Fibroblast of skin of abdomen (primary cell): Measurements from ENCODE around the gene SIMC1.

ENCODE experiments used
- DNase-seq: peaks from one replicate; pipeline ENCODE4 v3.0.0-alpha.2; 2013

SIMC1 gene

DNA sequence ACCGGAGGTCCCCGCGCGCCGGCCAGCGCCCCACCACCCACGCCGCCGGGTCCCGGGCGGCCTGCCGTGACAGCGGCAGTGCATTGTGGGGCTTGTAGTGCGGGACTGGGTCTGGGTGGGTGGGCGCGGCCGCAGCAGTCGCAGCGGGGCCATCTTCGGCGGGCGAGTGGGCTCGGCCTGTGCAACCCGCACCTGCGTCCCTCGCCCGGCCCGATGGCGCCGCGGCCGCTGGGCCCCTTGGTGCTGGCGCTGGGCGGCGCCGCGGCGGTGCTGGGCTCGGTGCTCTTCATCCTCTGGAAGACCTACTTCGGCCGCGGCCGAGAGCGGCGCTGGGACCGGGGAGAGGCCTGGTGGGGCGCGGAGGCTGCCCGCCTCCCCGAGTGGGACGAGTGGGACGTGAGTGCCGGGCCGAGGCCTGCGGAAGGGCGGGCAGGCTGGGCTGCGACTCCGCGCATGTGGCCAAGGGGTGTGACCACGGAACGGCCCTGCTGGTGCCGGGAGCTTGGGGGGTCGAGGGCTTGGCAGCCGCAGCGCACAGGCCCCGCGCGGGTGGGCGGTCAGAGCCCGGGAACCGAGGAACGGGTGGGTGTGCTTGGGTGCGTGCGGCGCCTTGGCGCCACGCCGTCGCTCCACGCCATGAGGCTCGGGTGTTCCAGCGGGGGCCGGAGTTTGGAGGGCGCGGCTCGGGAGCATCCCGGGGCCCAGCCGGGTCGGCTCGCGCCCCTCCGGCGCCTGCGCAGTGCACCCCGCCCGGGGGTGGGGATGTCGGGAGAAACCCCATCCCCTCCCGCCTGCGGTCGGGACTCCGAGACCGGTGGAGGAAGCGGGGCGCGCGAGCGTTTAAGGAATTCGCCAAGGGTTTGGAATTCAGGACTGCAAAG, 127.4 kb downstream of the SIMC1 start, which contains the start of gene ARL10:
Gene ARL10, plus strand, starts transcription at position 137 of the 881 bp plus-strand sequence. Its CDS starts 77 bp downstream, at position 214.
- peak; percentile 78 for DNase-seq

DNA sequence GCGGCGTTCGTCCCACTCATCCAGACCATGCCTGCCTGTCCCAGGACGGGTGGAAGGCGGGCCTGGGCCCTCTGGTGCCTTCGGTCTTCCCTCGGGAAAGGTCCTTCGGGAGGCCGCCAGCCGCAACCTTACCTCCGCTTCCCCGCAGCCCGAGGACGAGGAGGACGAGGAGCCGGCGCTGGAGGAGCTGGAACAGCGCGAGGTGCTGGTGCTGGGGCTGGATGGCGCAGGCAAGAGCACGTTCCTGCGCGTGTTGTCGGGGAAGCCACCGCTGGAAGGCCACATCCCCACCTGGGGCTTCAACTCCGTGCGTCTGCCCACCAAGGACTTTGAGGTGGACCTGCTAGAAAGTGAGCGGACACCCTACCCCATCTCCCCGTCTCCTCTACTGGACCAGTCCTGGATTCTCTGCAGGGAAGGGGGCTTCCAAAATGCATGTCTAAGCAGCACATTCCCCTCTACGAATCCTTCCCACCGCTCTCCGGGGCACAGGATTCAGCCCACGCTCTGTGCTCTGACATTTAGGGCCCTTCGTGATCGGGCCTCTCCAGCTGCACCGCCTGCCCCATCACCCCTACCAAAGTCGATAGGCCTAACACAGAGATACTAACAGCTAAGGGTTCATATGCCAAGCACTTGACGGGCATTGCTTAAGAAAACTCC, 128.1 kb downstream of the SIMC1 start:
- no peak for DNase-seq

- DNase-seq: no peak
Observed at GRCh38 chr5:176368726-176369125, 130.5 kb downstream of the SIMC1 start.

DNA sequence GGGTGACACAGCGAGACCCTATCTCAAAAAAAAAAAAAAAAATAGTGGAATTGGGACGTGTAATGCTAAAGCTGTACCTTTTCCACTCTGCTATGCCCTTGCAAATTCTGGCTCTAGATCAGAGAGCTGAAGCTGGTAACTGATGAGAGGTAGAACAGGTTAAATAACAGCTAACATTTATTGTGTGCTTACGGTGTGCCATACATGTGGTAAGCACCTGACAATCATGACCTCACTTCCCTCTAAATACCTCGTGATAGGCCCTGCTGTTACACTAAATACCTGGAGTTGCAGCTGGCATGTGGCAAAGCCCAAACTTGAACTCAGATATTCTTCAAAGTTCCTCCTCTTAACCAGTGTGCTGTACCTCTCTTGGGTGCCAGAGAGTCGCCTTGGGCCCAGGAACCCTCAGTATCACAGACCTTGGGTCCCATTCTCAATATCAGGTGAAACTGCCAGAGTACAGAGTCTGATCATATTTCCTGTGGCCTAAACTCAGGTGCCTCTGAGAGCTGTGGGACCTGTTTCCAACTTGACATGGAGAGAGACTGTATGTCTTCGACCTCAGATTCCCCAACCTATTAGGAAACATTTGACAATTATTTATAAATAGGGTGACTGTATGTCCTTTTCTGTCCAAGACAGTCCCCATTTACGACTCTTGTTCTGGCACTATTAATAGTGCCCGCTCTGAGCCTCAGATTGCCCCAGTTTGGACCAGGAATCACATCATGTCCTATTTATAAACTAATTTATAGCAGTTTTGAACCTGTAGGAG, 131.9 kb downstream of the SIMC1 start:
- no peak for DNase-seq

DNA sequence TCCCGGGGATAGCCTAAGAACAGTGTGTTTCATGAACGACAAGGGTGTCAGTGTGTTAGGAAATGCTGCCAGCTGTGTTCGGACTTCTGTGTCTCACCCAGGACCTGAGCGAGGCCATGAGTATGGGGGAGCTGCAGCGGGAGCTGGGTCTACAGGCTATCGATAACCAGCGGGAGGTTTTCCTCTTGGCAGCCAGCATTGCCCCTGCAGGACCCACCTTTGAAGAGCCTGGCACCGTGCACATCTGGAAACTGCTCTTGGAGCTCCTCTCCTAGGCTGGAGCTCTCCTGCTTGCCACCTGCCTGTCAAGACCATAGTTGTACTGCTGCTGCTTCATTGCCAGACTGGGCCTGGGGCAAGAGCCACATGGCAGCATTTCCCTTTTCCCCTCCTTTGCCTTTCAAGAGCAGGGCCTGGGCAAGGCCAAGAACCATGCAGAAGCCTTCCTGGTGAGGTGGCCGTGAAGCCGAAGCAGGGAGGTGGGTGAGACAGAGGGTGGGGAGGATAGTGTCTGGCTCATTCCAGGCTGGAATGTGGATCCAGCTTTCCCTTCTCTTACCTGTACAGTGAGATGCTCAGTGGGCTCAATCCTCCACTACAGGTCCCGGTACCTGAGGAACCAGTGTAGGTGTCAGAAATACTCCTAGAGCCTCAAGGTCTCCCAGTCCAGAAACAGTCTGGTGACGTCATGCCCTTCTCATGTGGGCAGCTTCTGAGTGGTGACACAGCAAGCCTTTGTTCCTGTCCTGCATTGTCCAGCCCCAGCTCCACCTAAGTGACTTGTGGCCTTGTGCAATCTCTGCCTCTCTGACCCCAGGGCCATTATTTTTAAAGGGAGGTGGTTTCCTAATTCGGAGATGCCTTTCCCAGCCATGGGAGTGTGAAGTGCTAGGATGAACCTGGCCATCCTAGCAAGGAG, 133.7 kb downstream of the SIMC1 start:
- no peak for DNase-seq

DNA sequence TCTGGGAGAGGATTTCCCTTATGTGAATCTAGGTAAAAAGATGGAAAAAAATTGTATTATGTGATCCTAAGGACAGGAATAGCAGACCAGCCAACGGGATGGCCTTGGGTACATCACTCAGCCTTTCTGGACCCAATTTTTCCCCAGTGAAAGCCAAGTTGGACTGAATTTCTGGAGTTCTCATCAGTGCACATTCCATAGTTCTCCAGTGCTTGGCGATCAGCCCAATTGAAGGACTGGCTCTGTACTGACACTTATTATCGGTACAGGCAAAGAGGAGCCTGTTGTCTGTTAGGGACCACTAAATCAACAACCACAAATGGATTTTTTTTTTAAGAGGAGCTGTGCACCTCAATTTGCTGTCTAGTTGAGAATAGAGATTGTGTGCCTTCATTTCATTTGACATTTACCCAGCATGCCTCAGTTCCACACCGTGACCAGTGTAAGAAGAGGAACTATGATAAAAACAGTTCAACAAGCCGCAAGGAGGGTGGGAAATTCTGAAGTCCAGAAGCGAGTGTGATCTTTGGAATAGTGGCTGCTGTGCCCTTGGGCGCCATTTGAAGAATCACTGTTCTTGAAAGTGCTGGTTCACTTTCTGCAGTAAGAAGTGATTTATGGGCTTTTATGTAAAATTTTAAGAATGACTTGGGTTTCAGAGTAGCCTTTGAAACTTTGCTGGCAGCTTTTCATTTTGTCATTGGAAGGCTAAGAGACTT, 135.0 kb downstream of the SIMC1 start:
- no peak for DNase-seq

DNA sequence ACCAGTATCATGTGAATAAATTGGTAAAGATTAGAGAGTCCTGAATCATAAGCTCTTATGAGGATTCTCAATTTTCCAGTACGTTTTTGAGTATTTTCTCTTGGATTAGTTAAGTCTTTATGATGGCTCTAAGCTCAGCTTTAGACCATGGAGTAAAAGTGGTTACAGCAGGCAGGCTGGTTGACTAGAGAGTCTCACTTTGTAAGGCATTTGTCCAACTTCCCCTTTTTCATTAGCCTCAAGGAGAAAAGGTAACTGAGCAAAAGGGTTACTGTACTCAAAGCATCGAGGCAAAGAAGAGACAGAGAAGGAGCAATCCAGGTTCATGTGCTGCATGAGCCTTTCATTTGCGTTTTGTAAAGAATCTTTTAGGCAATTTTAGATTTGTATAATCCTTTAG, 141.7 kb downstream of the SIMC1 start:
- DNase-seq: no peak

DNA sequence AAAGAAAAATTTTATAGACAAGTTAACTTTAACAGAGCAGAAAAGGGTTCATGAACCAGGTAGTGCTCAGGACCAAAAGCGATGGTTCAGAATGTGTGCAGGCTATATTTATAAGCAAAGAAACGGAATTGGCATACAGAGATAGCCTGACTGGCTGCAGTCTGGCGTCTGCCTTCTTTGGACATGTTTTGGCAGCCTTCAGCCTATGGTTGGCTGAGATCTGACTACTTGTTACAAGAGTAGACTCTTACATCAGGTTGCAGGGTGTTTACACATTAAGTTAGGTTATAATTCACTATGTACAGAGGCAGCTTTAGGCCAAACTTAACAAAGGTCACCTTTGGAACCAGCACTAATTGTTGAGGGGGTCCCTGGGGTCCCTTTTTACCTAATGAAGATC, 143.2 kb downstream of the SIMC1 start:
- no peak for DNase-seq

GRCh38 chr5:176381979-176382378, 143.8 kb downstream of the SIMC1 start:
- DNase-seq: no peak

- DNase-seq: no peak
Observed at GRCh38 chr5:176382721-176383120, 144.5 kb downstream of the SIMC1 start.

- no peak for DNase-seq
Observed at GRCh38 chr5:176383248-176383905, 145.2 kb downstream of the SIMC1 start.

DNA sequence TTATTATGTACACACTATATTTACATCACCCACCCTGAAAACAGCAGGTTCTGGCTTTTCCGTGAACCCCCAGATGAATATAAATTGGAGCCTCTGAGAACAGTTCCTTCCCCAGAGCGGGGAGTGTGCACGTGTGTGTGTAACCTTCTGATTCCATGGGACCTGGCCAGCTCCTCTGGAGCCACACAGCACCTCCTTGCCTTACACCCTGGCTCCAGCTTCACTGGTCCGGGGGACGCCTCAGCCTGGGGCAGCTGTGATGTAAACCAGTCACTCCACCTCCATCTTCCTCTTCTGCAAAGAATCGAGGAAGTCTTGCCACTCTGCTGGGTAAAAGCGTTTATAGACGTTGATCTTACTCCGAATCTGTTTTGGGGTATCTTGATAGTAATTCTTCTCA, 145.7 kb downstream of the SIMC1 start:
- DNase-seq: no peak

DNA sequence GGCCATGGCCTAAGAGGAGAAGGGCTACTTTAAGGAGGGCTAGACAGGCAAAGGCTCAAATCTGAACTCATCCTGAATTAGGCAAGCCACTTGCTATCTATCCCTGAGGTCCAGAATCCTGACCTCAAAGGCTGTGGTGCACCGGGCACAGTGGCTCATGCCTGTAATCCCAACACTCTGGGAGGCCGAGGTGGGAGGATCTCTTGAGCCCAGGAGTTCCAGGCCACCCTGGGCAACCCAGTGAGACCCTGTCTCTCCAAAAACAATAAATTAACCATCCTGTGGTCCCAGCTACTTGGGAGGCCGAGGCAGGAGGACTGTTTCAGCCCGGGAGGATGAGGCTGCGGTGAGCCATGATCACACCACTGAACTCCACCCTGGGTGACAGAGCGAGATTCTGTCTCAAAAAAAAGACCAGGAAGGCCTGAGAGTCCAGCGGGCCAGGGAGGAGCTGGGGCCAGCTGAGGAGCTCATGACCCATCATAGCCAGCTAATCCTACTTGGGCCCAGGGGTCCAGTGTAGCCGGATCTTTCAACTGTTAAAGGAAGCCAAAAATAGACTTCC, 146.2 kb downstream of the SIMC1 start:
- no peak for DNase-seq

DNA sequence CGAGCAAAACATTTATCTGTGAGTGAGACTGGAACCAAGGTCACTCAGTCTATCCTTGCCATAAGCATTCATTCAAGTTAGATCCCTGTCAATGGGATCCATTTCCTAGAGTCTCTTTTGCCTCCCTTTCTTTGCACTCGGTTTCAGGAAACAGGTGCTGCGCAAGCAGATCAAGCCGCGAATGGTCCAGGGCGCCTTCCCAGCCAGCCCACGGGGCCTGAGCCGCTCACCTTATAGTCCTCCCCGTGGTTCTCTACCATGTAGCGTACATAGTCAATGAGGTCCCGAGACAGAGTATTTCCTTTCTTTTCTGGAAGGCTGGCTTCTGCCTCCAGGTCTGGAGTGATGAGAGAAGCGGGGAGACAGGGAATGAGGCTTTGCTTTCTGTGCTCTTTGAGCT, 146.8 kb downstream of the SIMC1 start:
- DNase-seq: no peak

DNA sequence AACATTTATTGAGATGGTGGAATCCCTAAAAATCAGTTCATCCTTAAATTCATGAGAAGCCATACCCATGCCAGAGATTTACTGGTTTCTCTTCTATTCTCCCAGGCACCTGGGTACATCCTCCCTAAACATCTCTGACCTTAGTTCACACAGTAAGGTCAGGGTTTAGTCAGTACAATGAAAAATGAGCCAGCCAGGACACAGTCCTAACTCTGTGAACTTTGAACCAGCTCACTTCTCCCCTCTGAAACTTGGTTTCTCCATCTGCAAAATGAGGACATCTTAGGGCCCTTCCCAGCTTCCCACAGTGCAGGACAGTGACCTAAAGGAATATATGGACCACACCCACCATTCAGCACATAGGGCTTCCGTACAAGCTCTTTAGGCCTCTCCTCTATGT, 148.3 kb downstream of the SIMC1 start:
- DNase-seq: no peak

GRCh38 chr5:176387384-176387925, 149.2 kb downstream of the SIMC1 start:
- no peak for DNase-seq

- DNase-seq: no peak
Observed at GRCh38 chr5:176388003-176388443, 149.8 kb downstream of the SIMC1 start.

GRCh38 chr5:176388444-176389134, 150.4 kb downstream of the SIMC1 start, which contains the start of the genes HIGD2A and NOP16:
HIGD2A (plus strand) TSS chr5:176388751; CDS start chr5:176388820, 69 bp downstream.
NOP16 (minus strand) TSS chr5:176388598; CDS start chr5:176388539, 59 bp downstream.
- DNase-seq: peak; percentile 99
